H9 (cell line): ENCODE results near the gene TMC3. TPM values are rescaled to one million over a fixed set of nuclear protein-coding genes. Genes with fewer than 3 reads are reported as not detected.

Source experiments
- DNase-seq: peaks from one replicate; pipeline ENCODE4 v3.0.0-alpha.2; 2017
- H2AFZ ChIP-seq: one replicate; pipeline ENCODE4 v1.6.1; 2013; ENCODE audit warnings: mild to moderate bottlenecking, low read length, control low read depth, moderate library complexity
- H2AK5ac ChIP-seq: 2 replicates; pipeline ENCODE4 v1.6.1; 2013; ENCODE audit warnings: low read length, control low read depth, mixed read lengths; ENCODE audit not compliant: insufficient read length
- H2BK120ac ChIP-seq: one replicate; pipeline ENCODE4 v1.6.1; 2013; ENCODE audit warnings: low read depth, mild to moderate bottlenecking, low read length, control low read depth, inconsistent platforms; ENCODE audit not compliant: poor library complexity, severe bottlenecking
- H2BK12ac ChIP-seq: 2 replicates; pipeline ENCODE4 v1.6.1; 2013; ENCODE audit warnings: low read length, control low read depth, mixed read lengths, low read depth; ENCODE audit not compliant: insufficient read length
- H2BK15ac ChIP-seq: 2 replicates; pipeline ENCODE4 v1.6.1; 2013; ENCODE audit warnings: low read depth, low read length, control low read depth
- H2BK20ac ChIP-seq: one replicate; pipeline ENCODE4 v1.6.1; 2013; ENCODE audit warnings: low read depth, mild to moderate bottlenecking, low read length, control low read depth, inconsistent platforms; ENCODE audit not compliant: poor library complexity, severe bottlenecking
- H2BK5ac ChIP-seq: 2 replicates; pipeline ENCODE4 v1.6.1; 2013; ENCODE audit warnings: low read length, control low read depth, mixed read lengths; ENCODE audit not compliant: insufficient read length
- H3K14ac ChIP-seq: 2 replicates; pipeline ENCODE4 v1.6.1; 2013; ENCODE audit warnings: low read length, control low read depth; ENCODE audit not compliant: insufficient read depth
- H3K18ac ChIP-seq: 2 replicates; pipeline ENCODE4 v1.6.1; 2013; ENCODE audit warnings: low read depth, mild to moderate bottlenecking, mixed read lengths, low read length, control low read depth; ENCODE audit not compliant: insufficient read length
- H3K23ac ChIP-seq: 2 replicates; pipeline ENCODE4 v1.6.1; 2013; ENCODE audit warnings: low read length, control low read depth, mixed read lengths, low read depth; ENCODE audit not compliant: insufficient read length
- H3K23me2 ChIP-seq: 2 replicates; pipeline ENCODE4 v1.6.1; 2013; ENCODE audit warnings: low read depth, mild to moderate bottlenecking, mixed read lengths, low read length, control low read depth; ENCODE audit not compliant: insufficient read length, poor library complexity, severe bottlenecking
- H3K27ac ChIP-seq: 2 replicates; pipeline ENCODE4 v1.5.1; 2013; ENCODE audit warnings: low read length, control low read depth, mixed read lengths, low read depth; ENCODE audit not compliant: insufficient read length
- H3K27me3 ChIP-seq: 2 replicates; pipeline ENCODE4 v1.6.1; 2013; ENCODE audit warnings: low read length, control low read depth, inconsistent platforms; ENCODE audit not compliant: insufficient read depth
- H3K4ac ChIP-seq: 2 replicates; pipeline ENCODE4 v1.6.1; 2013; ENCODE audit warnings: low read depth, mild to moderate bottlenecking, control low read depth, inconsistent platforms, low read length, moderate library complexity
- H3K4me1 ChIP-seq: 2 replicates; pipeline ENCODE4 v1.6.1; 2013; ENCODE audit warnings: low read length, control low read depth, inconsistent platforms; ENCODE audit not compliant: insufficient read depth
- H3K4me2 ChIP-seq: 2 replicates; pipeline ENCODE4 v1.6.1; 2013; ENCODE audit warnings: low read length, control low read depth, mixed read lengths; ENCODE audit not compliant: insufficient read length, insufficient read depth
- H3K56ac ChIP-seq: 2 replicates; pipeline ENCODE4 v1.6.1; 2013; ENCODE audit warnings: low read depth, mild to moderate bottlenecking, mixed read lengths, low read length, control low read depth; ENCODE audit not compliant: insufficient read length
- H3K79me1 ChIP-seq: 2 replicates; pipeline ENCODE4 v1.6.1; 2013; ENCODE audit warnings: low read depth, mild to moderate bottlenecking, moderate library complexity, low read length, control low read depth, inconsistent platforms; ENCODE audit not compliant: insufficient read depth, poor library complexity, severe bottlenecking
- H3K79me2 ChIP-seq: 2 replicates; pipeline ENCODE4 v1.6.1; 2013; ENCODE audit warnings: low read length, control low read depth, inconsistent platforms; ENCODE audit not compliant: insufficient read depth
- H3K9ac ChIP-seq: 2 replicates; pipeline ENCODE4 v1.6.1; 2013; ENCODE audit warnings: low read length, control low read depth, mixed read lengths; ENCODE audit not compliant: insufficient read length; ENCODE audit errors: extremely low read depth
- H3K9me3 ChIP-seq: one replicate; pipeline ENCODE4 v1.6.1; 2013; ENCODE audit warnings: low read depth, low read length, inconsistent platforms; ENCODE audit not compliant: control insufficient read depth
- H3T11ph ChIP-seq: one replicate; pipeline ENCODE4 v1.6.1; 2013; ENCODE audit warnings: mild to moderate bottlenecking, low read length, control low read depth, inconsistent platforms
- H4K20me1 ChIP-seq: one replicate; pipeline ENCODE4 v1.6.1; 2013; ENCODE audit not compliant: control insufficient read depth, insufficient read length, insufficient read depth
- H4K5ac ChIP-seq: 2 replicates; pipeline ENCODE4 v1.6.1; 2013; ENCODE audit warnings: low read depth, mild to moderate bottlenecking, mixed read lengths, low read length, control low read depth; ENCODE audit not compliant: insufficient read length
- H4K8ac ChIP-seq: replicated peaks from 2 replicates; pipeline ENCODE4 v1.6.1; 2013; ENCODE audit warnings: low read length, control low read depth, mixed read lengths, low read depth; ENCODE audit not compliant: insufficient read length
- H4K91ac ChIP-seq: 2 replicates; pipeline ENCODE4 v1.6.1; 2013; ENCODE audit warnings: low read depth, mild to moderate bottlenecking, moderate library complexity, mixed read lengths, low read length, control low read depth; ENCODE audit not compliant: insufficient read length
- H3K27ac Mint-ChIP-seq, 3 experiments: 2 replicates in 2 of 3; 3 replicates in 1 of 3; pipeline ENCODE4 v1.8.0; 2020 to 2021; ENCODE audit warnings: mixed read lengths in 3 of 3, mild to moderate bottlenecking in 1 of 3, moderate library complexity in 1 of 3
- H3K27me3 Mint-ChIP-seq: 2 replicates; pipeline ENCODE4 v1.8.0; 2021; ENCODE audit warnings: low read depth, mild to moderate bottlenecking, moderate library complexity, mixed read lengths
- H3K36me3 Mint-ChIP-seq, 3 experiments: 2 replicates in 2 of 3; 3 replicates in 1 of 3; pipeline ENCODE4 v1.8.0; 2020 to 2021; ENCODE audit warnings: low read depth in 3 of 3, mixed read lengths in 3 of 3; ENCODE audit not compliant: insufficient read depth in 1 of 3
- H3K4me1 Mint-ChIP-seq, 2 experiments: 2 replicates each; pipeline ENCODE4 v1.8.0; 2020; ENCODE audit warnings: mixed read lengths in 2 of 2
- H3K4me3 Mint-ChIP-seq, 2 experiments: 2 replicates in 1 of 2; 3 replicates in 1 of 2; pipeline ENCODE4 v1.8.0; 2020 to 2021; ENCODE audit warnings: mild to moderate bottlenecking in 2 of 2, mixed read lengths in 2 of 2, moderate library complexity in 1 of 2
- H3K9me3 Mint-ChIP-seq, 2 experiments: 2 replicates in 1 of 2; 3 replicates in 1 of 2; pipeline ENCODE4 v1.8.0; 2020; ENCODE audit warnings: mild to moderate bottlenecking in 2 of 2, mixed read lengths in 2 of 2, moderate library complexity in 1 of 2
- WGBS: extraction: QIAGEN DNeasy Blood & Tissue Kit; methylation state at CpG from one replicate; pipeline ENCODE4 v1.1.7; 2013; ENCODE audit warnings: missing lambda C conversion rate, low lambda C conversion rate, mixed read lengths; ENCODE audit not compliant: insufficient read length; ENCODE audit errors: extremely low coverage; 5-methylcytosine and 5-hydroxymethylcytosine counted together
- total RNA-seq: library from RNA; stranded (reverse); gene quantifications from 2 replicates; pipeline ENCODE4 v1.2.1, GENCODE V29; 2021
- TF ChIP-seq, protein P1 (sequence below): fragments of 200-600 bp; sonication (generic); conservative IDR thresholded peaks from 3 replicates; pipeline ENCODE4 v1.8.0; 2021; ENCODE audit warnings: antibody characterized with exemption, mild to moderate bottlenecking

The TMC3 gene
- total RNA-seq, 1 experiment from 2014 or later: not detected

DNA sequence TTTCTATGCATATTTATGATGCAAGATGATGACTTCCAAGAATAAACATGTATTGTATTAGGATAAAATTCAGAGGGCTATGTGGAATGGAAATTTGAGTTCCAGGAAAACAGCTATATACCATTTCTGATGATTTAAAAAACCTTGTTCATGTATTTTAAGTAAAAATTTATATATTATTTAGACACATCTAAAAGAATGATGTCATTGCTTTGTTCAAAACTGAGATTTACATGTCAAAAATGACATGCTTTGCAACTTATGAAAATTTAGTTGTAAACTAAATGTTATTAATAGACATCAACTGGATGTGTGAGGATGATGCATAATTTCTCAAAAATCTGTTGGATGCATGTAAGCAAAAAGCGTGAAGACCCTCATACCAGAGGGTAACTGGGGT lies 52.3 kb downstream of the TMC3 start:
- Histone ChIP-seq H3K27me3 (no peaks in the 10 kb centered on the region), H3K9ac (no peak overlapping the region), H4K91ac (no peak overlapping the region), H4K8ac (no peak overlapping the region), H4K20me1 (no peaks in the 10 kb centered on the region), H3K23me2 (peaks cover 3% of the 10 kb centered on the region), H3K14ac (no peak overlapping the region), H3K18ac (no peak overlapping the region), H3K4ac (no peak overlapping the region), H3K79me1 (no peaks in the 10 kb centered on the region), H3K9me3 (no peaks in the 10 kb centered on the region), H2BK20ac (no peak overlapping the region), H3T11ph (no peak overlapping the region), H3K4me2 (no peak overlapping the region), H2BK15ac (no peak overlapping the region), H2AFZ (no peak overlapping the region), H2BK120ac (no peak overlapping the region), H3K79me2 (no peaks in the 10 kb centered on the region), H3K27ac (no peak overlapping the region), H3K4me1 (no peaks in the 10 kb centered on the region), H3K56ac (no peak overlapping the region), H2AK5ac (no peak overlapping the region), H3K23ac (no peak overlapping the region), H2BK12ac (no peak overlapping the region), H4K5ac (no peak overlapping the region), H2BK5ac (no peak overlapping the region)
- no peak overlapping the region for H3K4me3 Mint-ChIP-seq
- TF ChIP-seq, protein P1, sequence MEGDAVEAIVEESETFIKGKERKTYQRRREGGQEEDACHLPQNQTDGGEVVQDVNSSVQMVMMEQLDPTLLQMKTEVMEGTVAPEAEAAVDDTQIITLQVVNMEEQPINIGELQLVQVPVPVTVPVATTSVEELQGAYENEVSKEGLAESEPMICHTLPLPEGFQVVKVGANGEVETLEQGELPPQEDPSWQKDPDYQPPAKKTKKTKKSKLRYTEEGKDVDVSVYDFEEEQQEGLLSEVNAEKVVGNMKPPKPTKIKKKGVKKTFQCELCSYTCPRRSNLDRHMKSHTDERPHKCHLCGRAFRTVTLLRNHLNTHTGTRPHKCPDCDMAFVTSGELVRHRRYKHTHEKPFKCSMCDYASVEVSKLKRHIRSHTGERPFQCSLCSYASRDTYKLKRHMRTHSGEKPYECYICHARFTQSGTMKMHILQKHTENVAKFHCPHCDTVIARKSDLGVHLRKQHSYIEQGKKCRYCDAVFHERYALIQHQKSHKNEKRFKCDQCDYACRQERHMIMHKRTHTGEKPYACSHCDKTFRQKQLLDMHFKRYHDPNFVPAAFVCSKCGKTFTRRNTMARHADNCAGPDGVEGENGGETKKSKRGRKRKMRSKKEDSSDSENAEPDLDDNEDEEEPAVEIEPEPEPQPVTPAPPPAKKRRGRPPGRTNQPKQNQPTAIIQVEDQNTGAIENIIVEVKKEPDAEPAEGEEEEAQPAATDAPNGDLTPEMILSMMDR: no peak
- DNase-seq: no peak
- no CpG with 5 or more reads among the region's 1 CpG for WGBS
- peaks cover under 1 to 11% (median 7%) of the 10 kb centered on the region in 3 experiments; a peak in 6 of 7 replicates for H3K36me3 Mint-ChIP-seq
- peaks cover 12 to 13% of the 10 kb centered on the region in 2 experiments for H3K4me1 Mint-ChIP-seq
- H3K9me3 Mint-ChIP-seq: no peaks in the 10 kb centered on the region
- no peak overlapping the region for H3K27ac Mint-ChIP-seq
- peaks cover 9% of the 10 kb centered on the region for H3K27me3 Mint-ChIP-seq
